NCI-H748 treated with DMSO at 0.1 percent for 48 hours (cell line): ENCODE data around the gene C13orf42.

Experiments used
- DNase-seq: peaks from one replicate; lab custom pipeline; 2025; lab: John Stamatoyannopoulos, UW

The C13orf42 gene

DNA sequence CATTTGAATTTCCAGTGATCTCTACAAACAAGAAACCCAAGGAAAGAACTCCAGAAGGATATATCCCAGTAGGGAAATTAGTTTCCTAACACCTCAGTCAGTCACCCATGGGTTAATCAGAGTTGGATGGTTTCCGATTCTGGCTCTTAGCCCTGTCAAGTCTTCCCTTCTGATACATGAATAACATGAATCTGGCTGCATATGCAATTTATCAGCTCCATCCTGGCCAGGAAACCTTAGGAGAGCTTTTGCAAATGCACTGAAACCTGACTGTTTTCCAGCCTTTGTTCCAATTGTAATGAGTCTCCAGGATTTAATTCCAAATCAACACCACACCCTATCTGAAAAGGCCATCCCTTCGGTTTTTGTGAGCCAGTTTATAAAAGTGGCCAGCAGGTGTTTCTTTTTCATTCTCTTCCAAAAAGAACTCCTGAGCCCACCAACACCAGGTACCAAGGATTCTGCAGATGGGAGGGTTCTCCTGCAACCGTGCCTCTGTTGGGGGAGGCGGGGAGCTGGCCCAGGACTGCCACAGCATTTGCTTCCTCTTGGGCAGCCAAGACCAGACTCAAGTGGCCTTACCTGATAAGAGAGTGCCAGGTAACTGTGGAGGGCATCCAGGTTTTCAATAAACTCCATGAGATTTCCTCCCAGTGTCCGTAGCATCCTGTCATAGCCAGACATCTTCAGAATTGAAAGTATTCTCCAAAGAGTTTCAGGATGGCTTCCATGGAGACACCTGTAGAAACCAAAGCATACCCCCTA, 77.5 kb downstream of the C13orf42 start:
- peak; percentile 30 for DNase-seq

DNA sequence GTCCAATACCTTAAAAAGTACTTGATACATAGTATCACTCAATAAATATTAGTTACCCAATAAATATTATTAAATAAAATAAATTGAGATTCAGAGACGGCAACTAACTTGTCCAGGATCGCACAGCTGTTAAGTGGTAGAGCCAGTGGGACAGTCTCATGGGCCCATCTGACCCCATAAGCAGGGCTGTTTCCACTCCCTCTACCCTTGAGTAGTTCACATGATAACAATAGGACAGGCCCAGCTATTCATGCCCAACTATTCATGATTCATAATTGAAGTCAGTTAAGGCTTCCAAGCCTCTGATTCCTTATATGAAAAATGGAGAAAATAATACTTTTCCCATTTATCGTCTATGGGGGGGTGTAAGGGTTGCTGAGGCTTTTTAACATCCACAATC, 78.2 kb downstream of the C13orf42 start:
- no peak for DNase-seq
